Fibroblast of lung (primary cell): Measurements from ENCODE around the gene C5orf15.

Source experiments
- EZH2 ChIP-seq: IDR thresholded peaks from 2 replicates; pipeline ENCODE4 v1.5.1; 2012; ENCODE audit warnings: low read length, control low read depth, mild to moderate bottlenecking; ENCODE audit errors: missing control alignments
- TF ChIP-seq, protein P1 (sequence below), 2 donors: IDR thresholded peaks in 1 of 2; conservative IDR thresholded peaks in 1 of 2; 1 replicate in 1 of 2; 2 replicates in 1 of 2; pipeline ENCODE4 v1.5.1; 2011 to 2012; ENCODE audit warnings: low read length in 2 of 2, control low read depth in 1 of 2, inconsistent platforms in 1 of 2, low read depth in 1 of 2, mild to moderate bottlenecking in 1 of 2

DNA sequence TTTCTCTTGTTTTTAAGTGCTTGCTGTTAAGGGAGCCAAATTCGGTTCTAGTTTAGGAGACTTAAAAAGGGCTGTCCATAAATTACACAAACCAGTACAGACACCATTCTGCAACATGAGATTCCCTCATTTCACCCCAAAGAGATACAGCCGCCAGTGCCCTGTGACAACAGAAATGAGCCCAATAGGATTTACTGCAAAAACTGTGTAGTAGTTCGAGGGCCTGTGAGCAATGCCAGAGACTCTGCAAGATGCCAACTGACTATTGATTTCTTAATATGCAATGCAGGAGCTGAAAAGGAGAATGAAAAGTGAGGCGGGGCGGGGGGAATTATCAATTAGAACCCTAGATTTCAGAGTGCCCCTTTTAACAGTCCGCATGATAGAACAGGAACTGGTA is 5.7 kb upstream of the C5orf15 start:
- TF ChIP-seq EZH2: no peak
- TF ChIP-seq, protein P1, sequence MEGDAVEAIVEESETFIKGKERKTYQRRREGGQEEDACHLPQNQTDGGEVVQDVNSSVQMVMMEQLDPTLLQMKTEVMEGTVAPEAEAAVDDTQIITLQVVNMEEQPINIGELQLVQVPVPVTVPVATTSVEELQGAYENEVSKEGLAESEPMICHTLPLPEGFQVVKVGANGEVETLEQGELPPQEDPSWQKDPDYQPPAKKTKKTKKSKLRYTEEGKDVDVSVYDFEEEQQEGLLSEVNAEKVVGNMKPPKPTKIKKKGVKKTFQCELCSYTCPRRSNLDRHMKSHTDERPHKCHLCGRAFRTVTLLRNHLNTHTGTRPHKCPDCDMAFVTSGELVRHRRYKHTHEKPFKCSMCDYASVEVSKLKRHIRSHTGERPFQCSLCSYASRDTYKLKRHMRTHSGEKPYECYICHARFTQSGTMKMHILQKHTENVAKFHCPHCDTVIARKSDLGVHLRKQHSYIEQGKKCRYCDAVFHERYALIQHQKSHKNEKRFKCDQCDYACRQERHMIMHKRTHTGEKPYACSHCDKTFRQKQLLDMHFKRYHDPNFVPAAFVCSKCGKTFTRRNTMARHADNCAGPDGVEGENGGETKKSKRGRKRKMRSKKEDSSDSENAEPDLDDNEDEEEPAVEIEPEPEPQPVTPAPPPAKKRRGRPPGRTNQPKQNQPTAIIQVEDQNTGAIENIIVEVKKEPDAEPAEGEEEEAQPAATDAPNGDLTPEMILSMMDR (conservative IDR thresholded peaks at IDR 0.05 in 1 of 2, IDR thresholded peaks at IDR 0.05 in 1 of 2; ENCODE audit: low read depth in 1 of 2, low read length in 2 of 2): no peak
